Testis (tissue), 3 donors: Measurements from ENCODE around the gene SIGLEC14. TPM values are rescaled to one million over a fixed set of nuclear protein-coding genes. Genes with fewer than 3 reads are reported as not detected.
A peak's percentile ranks its signal among the peaks of the same experiment; 100 is the strongest.

Source experiments
- DNase-seq: peaks from one replicate; pipeline ENCODE4 v3.0.0-alpha.2; 2019
- H3K27ac ChIP-seq, 2 donors: fragments of 200-600 bp; sonication (generic); one replicate each; pipeline ENCODE4 v1.5.1; 2019
- H3K27me3 ChIP-seq: fragments of 200-600 bp; sonication (generic); one replicate; pipeline ENCODE4 v1.5.1; 2019
- H3K36me3 ChIP-seq: fragments of 200-600 bp; sonication (generic); one replicate; pipeline ENCODE4 v1.5.1; 2017; ENCODE audit warnings: low read depth; ENCODE audit errors: missing control alignments
- H3K4me1 ChIP-seq: fragments of 200-600 bp; sonication (generic); one replicate; pipeline ENCODE4 v1.5.1; 2019
- H3K4me3 ChIP-seq, 2 donors: fragments of 200-600 bp; sonication (generic); one replicate each; pipeline ENCODE4 v1.5.1; 2017 to 2019
- H3K9me3 ChIP-seq: fragments of 200-600 bp; sonication (generic); one replicate; pipeline ENCODE4 v1.5.1; 2017
- CTCF ChIP-seq, 3 experiments: fragments of 450-650 bp in 2 of 3; fragments of 200-600 bp in 1 of 3; sonication (generic) in 1 of 3; IDR thresholded peaks; one replicate each; pipeline ENCODE4 v1.5.1; 2016 to 2019; ENCODE audit warnings: antibody characterized with exemption in 3 of 3, mild to moderate bottlenecking in 2 of 3, moderate library complexity in 1 of 3
- POLR2A ChIP-seq: fragments of 450-650 bp; IDR thresholded peaks from one replicate; pipeline ENCODE4 v1.6.1; 2017; ENCODE audit warnings: antibody characterized with exemption, mild to moderate bottlenecking, moderate library complexity
- whole genome bisulfite sequencing, 2 donors: methylation state at CpG; one replicate each; pipeline ENCODE4 v1.1.5; 2018; 5-methylcytosine and 5-hydroxymethylcytosine counted together
- intact Hi-C: fragments of 100-400 bp; cut with DNase I; formaldehyde crosslinking; loops from one replicate; pipeline ENCODE4 v1.15.1; 2023; ENCODE audit warnings: low total_unique reads
- polyA plus RNA-seq: library from polyadenylated mRNA; stranded (reverse); fragments of 350-450 nt; fragmentation: Illumina TruSeq; extraction: RNeasy Lipid Tissue Mini Kit (QIAGEN cat#74804); gene quantifications from one replicate; pipeline ENCODE4 v1.2.3, GENCODE V29; 2014; ENCODE audit warnings: low read depth, low replicate concordance; ENCODE audit not compliant: insufficient read depth
- total RNA-seq, 2 donors: library from RNA; depleted of rRNA; stranded (reverse); fragments of >200 nt; gene quantifications; one replicate each; pipeline ENCODE4 v1.2.3, GENCODE V29; 2016

SIGLEC14 gene
- total and polyA plus RNA-seq, 3 donors from 2014 or later = 1.5 to 5.7 (median 3.7) TPM

- Histone ChIP-seq H3K27me3 (no peaks in the 10 kb centered on the region), H3K4me1 (peaks cover 19% of the 10 kb centered on the region), H3K9me3 (no peaks in the 10 kb centered on the region), H3K27ac (peak within 1 kb of the TSS; percentile 96 to 99), H3K4me3 (peak within 1 kb of the TSS in 1 of 2 donors; percentile 91), H3K36me3 (no peaks in the 10 kb centered on the region)
- TF ChIP-seq POLR2A (no peak), CTCF (IDR thresholded peaks at IDR 0.05) (no peak)
- intact Hi-C loops = no loop called here
- 75 to 82% methylated on average over 8 of the region's 8 CpGs for WGBS, 2 donors
- DNase-seq = no peak
Observed at GRCh38 chr19:51693260-51693659, 46.6 kb upstream of the SIGLEC14 start, which contains the start of gene SPACA6. TSS of gene SPACA6 (plus strand) at chr19:51693330. CDS start at chr19:51693527, 197 bp downstream.

GRCh38 chr19:51692468-51692867 lies 45.8 kb upstream of the SIGLEC14 start:
- Histone ChIP-seq H3K4me1 (peaks cover 26% of the 10 kb centered on the region), H3K27ac (peak overlapping the region; percentile 96 to 99), H3K4me3 (peak overlapping the region in 1 of 2 donors; percentile 91), H3K36me3 (no peaks in the 10 kb centered on the region), H3K27me3 (no peaks in the 10 kb centered on the region), H3K9me3 (no peaks in the 10 kb centered on the region)
- TF ChIP-seq CTCF (IDR thresholded peaks at IDR 0.05) (no peak), POLR2A (no peak)
- peak; percentile 10 for DNase-seq
- 41 to 54% methylated on average over 5 to 16 of the region's 18 CpGs for WGBS, 2 donors
- intact Hi-C loops = no loop called here

GRCh38 chr19:51691584-51692428 lies 45.2 kb upstream of the SIGLEC14 start:
- Histone ChIP-seq H3K36me3 (no peaks in the 10 kb centered on the region), H3K27me3 (no peaks in the 10 kb centered on the region), H3K4me1 (peaks cover 27% of the 10 kb centered on the region), H3K27ac (peak overlapping the region; percentile 96 to 99), H3K9me3 (no peaks in the 10 kb centered on the region), H3K4me3 (peak overlapping the region; percentile 91)
- intact Hi-C loops = no loop called here
- 11 to 21% methylated on average over 10 to 12 of the region's 12 CpGs for WGBS, 2 donors
- TF ChIP-seq CTCF (IDR thresholded peaks at IDR 0.05) (no peak), POLR2A (no peak)
- no peak for DNase-seq

- peak; percentile 44 for DNase-seq
- 3 to 7% methylated on average over 7 to 9 of the region's 9 CpGs for WGBS, 2 donors
- Histone ChIP-seq H3K4me1 (peaks cover 27% of the 10 kb centered on the region), H3K36me3 (no peaks in the 10 kb centered on the region), H3K27me3 (no peaks in the 10 kb centered on the region), H3K4me3 (peak overlapping the region; percentile 91), H3K9me3 (no peaks in the 10 kb centered on the region), H3K27ac (peak overlapping the region; percentile 96 to 99)
- intact Hi-C loops = no loop called here
- no peak for TF ChIP-seq POLR2A
- no peak for TF ChIP-seq CTCF (IDR thresholded peaks at IDR 0.05)
Observed at GRCh38 chr19:51691074-51691583, 44.5 kb upstream of the SIGLEC14 start.
